Stomach (tissue), 9 donors: Measurements from ENCODE around the gene SEPTIN5. TPM values are rescaled to one million over a fixed set of nuclear protein-coding genes. Genes with fewer than 3 reads are reported as not detected.

Source experiments
- DNase-seq, 2 donors: peaks; one replicate each; pipeline versions ENCODE4 v3.0.0 to v3.0.0-alpha.2; 2013 to 2019
- H3K27ac ChIP-seq, 5 donors: fragments of 200-600 bp in 4 of 5; sonication (generic) in 4 of 5; one replicate each; pipeline ENCODE4 v1.5.1; 2013 to 2019; ENCODE audit warnings: mild to moderate bottlenecking in 1 of 5, moderate library complexity in 1 of 5
- H3K27me3 ChIP-seq, 3 donors: fragments of 200-600 bp; sonication (generic); one replicate each; pipeline ENCODE4 v1.5.1; 2017 to 2019; ENCODE audit warnings: mixed run types in 1 of 3
- H3K36me3 ChIP-seq, 4 donors: fragments of 200-600 bp; sonication (generic); 1 replicate in 3 of 4; 2 replicates in 1 of 4; pipeline ENCODE4 v1.5.1; 2016 to 2019
- H3K4me1 ChIP-seq, 4 donors: fragments of 200-600 bp; sonication (generic); one replicate each; pipeline ENCODE4 v1.5.1; 2016 to 2019
- H3K4me3 ChIP-seq, 4 donors: fragments of 200-600 bp; sonication (generic) in 3 of 4; one replicate each; pipeline ENCODE4 v1.5.1; 2016 to 2019; ENCODE audit warnings: mild to moderate bottlenecking in 1 of 4
- H3K9me3 ChIP-seq, 4 donors: fragments of 200-600 bp; sonication (generic); one replicate each; pipeline ENCODE4 v1.5.1; 2016 to 2019
- EP300 ChIP-seq: sonication (generic); formaldehyde crosslinking; IDR thresholded peaks from one replicate; pipeline ENCODE4 v1.6.1; 2017; ENCODE audit warnings: antibody characterized with exemption
- POLR2A ChIP-seq, 4 donors: fragments of 450-650 bp; IDR thresholded peaks; one replicate each; pipeline ENCODE4 v1.6.1; 2016; ENCODE audit warnings: antibody characterized with exemption in 4 of 4, control low read depth in 2 of 4, mild to moderate bottlenecking in 1 of 4, moderate library complexity in 1 of 4
- POLR2AphosphoS5 ChIP-seq, 3 donors: sonication (generic); formaldehyde crosslinking; IDR thresholded peaks; one replicate each; pipeline ENCODE4 v1.6.1; 2016; ENCODE audit warnings: antibody characterized with exemption in 3 of 3
- WGBS, 5 donors: extraction: QIAGEN DNeasy Blood & Tissue Kit in 3 of 5; methylation state at CpG; one replicate each; pipeline versions ENCODE4 v1.1.5 to v1.1.7; 2013 to 2018; 5-methylcytosine and 5-hydroxymethylcytosine counted together
- intact Hi-C: fragments of 100-400 bp; cut with DNase I; formaldehyde crosslinking; loops from one replicate; pipeline ENCODE4 v1.15.1; 2023; ENCODE audit warnings: low total_unique reads
- polyA plus RNA-seq, 3 donors: library from polyadenylated mRNA; stranded (reverse); fragments of 200-250 nt; gene quantifications; one replicate each; pipeline ENCODE4 v1.2.3, GENCODE V29; 2013
- total RNA-seq, 5 donors: library from RNA; depleted of rRNA; stranded (reverse); fragments of >200 nt; gene quantifications; one replicate each; pipeline versions ENCODE4 v1.1.0 to v1.2.3, GENCODE V29; 2014 to 2016
- TF ChIP-seq, protein P1 (sequence below), 7 experiments: fragments of 450-650 bp in 4 of 7; fragments of 200-600 bp in 3 of 7; sonication (generic) in 3 of 7; IDR thresholded peaks; one replicate each; pipeline ENCODE4 v1.5.1; 2016 to 2019; ENCODE audit warnings: antibody characterized with exemption in 7 of 7, control low read depth in 2 of 7, mild to moderate bottlenecking in 1 of 7
- donor health status: healthy with polysubstance abuse.
- donor health status: Bipolar disorder and iron deficiency.
- donor health status: healthy.

SEPTIN5 gene
- total and polyA plus RNA-seq, 8 donors, result 1.2 to 38.8 (median 12.5) TPM

- WGBS, 5 donors, result 50 to 71% (median 67%) methylated on average over 31 to 39 of the region's 39 CpGs
- H3K9me3 ChIP-seq, result no peaks in the 10 kb centered on the region
- intact Hi-C loops, result no loop called here
- DNase-seq, result no peak
- no peaks in the 10 kb centered on the region for H3K36me3 ChIP-seq
- TF ChIP-seq, protein P1, sequence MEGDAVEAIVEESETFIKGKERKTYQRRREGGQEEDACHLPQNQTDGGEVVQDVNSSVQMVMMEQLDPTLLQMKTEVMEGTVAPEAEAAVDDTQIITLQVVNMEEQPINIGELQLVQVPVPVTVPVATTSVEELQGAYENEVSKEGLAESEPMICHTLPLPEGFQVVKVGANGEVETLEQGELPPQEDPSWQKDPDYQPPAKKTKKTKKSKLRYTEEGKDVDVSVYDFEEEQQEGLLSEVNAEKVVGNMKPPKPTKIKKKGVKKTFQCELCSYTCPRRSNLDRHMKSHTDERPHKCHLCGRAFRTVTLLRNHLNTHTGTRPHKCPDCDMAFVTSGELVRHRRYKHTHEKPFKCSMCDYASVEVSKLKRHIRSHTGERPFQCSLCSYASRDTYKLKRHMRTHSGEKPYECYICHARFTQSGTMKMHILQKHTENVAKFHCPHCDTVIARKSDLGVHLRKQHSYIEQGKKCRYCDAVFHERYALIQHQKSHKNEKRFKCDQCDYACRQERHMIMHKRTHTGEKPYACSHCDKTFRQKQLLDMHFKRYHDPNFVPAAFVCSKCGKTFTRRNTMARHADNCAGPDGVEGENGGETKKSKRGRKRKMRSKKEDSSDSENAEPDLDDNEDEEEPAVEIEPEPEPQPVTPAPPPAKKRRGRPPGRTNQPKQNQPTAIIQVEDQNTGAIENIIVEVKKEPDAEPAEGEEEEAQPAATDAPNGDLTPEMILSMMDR (IDR thresholded peaks at IDR 0.05), result no peak
- TF ChIP-seq POLR2A (IDR thresholded peaks at IDR 0.05) (no peak), POLR2AphosphoS5 (IDR thresholded peaks at IDR 0.05) (no peak), EP300 (no peak)
- H3K27me3 ChIP-seq, result peaks cover 48 to 95% (median 93%) of the 10 kb centered on the region in 3 donors
- no peak overlapping the region for H3K4me3 ChIP-seq
- H3K27ac ChIP-seq, result no peak overlapping the region
- peaks cover 30 to 60% (median 50%) of the 10 kb centered on the region in 4 donors for H3K4me1 ChIP-seq
Observed at GRCh38 chr22:19763458-19764298, 49.4 kb downstream of the SEPTIN5 start.

DNA sequence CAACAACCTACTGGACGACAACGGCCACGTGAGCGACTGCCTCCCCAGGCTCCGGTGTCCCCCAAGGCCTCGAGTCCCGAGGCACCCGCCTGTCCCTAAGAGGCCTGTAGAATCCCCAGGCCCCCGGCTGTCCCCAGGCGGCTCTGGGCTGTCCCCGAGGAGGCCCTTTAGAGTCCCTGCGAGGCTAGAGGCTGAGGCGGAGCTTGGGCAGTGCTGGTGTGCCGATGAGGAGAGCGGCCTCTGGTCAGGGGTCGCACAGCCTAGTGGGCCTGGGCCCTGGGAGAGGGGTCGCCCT, 49.9 kb downstream of the SEPTIN5 start:
- Histone ChIP-seq H3K4me1 (peaks cover 28 to 55% (median 48%) of the 10 kb centered on the region in 4 donors), H3K4me3 (no peak overlapping the region), H3K27ac (no peak overlapping the region), H3K9me3 (no peaks in the 10 kb centered on the region), H3K27me3 (peaks cover 43 to 95% (median 93%) of the 10 kb centered on the region in 3 donors), H3K36me3 (no peaks in the 10 kb centered on the region)
- no peak for DNase-seq
- 65 to 85% (median 78%) methylated on average over 11 to 17 of the region's 17 CpGs for WGBS, 5 donors
- no peak for TF ChIP-seq EP300
- TF ChIP-seq, protein P1 (IDR thresholded peaks at IDR 0.05), result no peak
- TF ChIP-seq POLR2AphosphoS5 (IDR thresholded peaks at IDR 0.05), result no peak
- no peak for TF ChIP-seq POLR2A (IDR thresholded peaks at IDR 0.05)
- intact Hi-C loops, result no loop called here

GRCh38 chr22:19764636-19765476, 50.6 kb downstream of the SEPTIN5 start:
- peaks cover 22 to 49% (median 42%) of the 10 kb centered on the region in 4 donors for H3K4me1 ChIP-seq

More at GRCh38 chr22:19764636-19765476, 50.6 kb downstream of the SEPTIN5 start:
- Histone ChIP-seq H3K27me3 (peaks cover 37 to 95% (median 93%) of the 10 kb centered on the region in 3 donors), H3K36me3 (no peaks in the 10 kb centered on the region), H3K9me3 (no peaks in the 10 kb centered on the region), H3K27ac (no peak overlapping the region), H3K4me3 (no peak overlapping the region)
- 53 to 73% (median 66%) methylated on average over 23 to 25 of the region's 25 CpGs for WGBS, 5 donors
- DNase-seq, result no peak
- TF ChIP-seq EP300 (no peak), POLR2A (IDR thresholded peaks at IDR 0.05) (no peak), POLR2AphosphoS5 (IDR thresholded peaks at IDR 0.05) (no peak)
- TF ChIP-seq, protein P1 (IDR thresholded peaks at IDR 0.05), result no peak
- intact Hi-C loops, result no loop called here
